Activated CD8-positive, alpha-beta memory T cell treated with anti-CD3 and anti-CD28 coated beads, Interleukin-2, amount 50 U/mL, for 48 hours (primary cell): ENCODE data around the gene LRRN3.

Experiments used
- DNase-seq: peaks from one replicate; pipeline ENCODE4 v3.0.0-alpha.2; 2020

The LRRN3 gene

GRCh38 chr7:111108000-111108399, 17.1 kb downstream of the LRRN3 start:
- DNase-seq: no peak

GRCh38 chr7:111108496-111108895, 17.6 kb downstream of the LRRN3 start:
- DNase-seq: no peak

GRCh38 chr7:111112439-111112838, 21.5 kb downstream of the LRRN3 start:
- DNase-seq: no peak

- no peak for DNase-seq
These were observed 22.5 kb downstream of the LRRN3 start for GRCh38 chr7:111113263-111114017.

GRCh38 chr7:111115966-111116365, 25.0 kb downstream of the LRRN3 start:
- DNase-seq: no peak

- no peak for DNase-seq
These were observed 36.1 kb downstream of the LRRN3 start for GRCh38 chr7:111126987-111127386.

GRCh38 chr7:111129435-111129834, 38.5 kb downstream of the LRRN3 start:
- no peak for DNase-seq

- no peak for DNase-seq
These were observed 41.9 kb downstream of the LRRN3 start for GRCh38 chr7:111132833-111133232.

- DNase-seq: peak; percentile 63
These were observed 46.6 kb downstream of the LRRN3 start for GRCh38 chr7:111137296-111138192.

- peak; percentile 63 for DNase-seq
These were observed 47.3 kb downstream of the LRRN3 start for GRCh38 chr7:111138193-111138569.

GRCh38 chr7:111138586-111138985, 47.7 kb downstream of the LRRN3 start:
- DNase-seq: no peak

- no peak for DNase-seq
These were observed 49.4 kb downstream of the LRRN3 start for GRCh38 chr7:111140091-111140865.

- no peak for DNase-seq
These were observed 54.5 kb downstream of the LRRN3 start for GRCh38 chr7:111145472-111145871.

GRCh38 chr7:111146136-111146535, 55.2 kb downstream of the LRRN3 start:
- DNase-seq: no peak

GRCh38 chr7:111147708-111148533, 57.0 kb downstream of the LRRN3 start:
- no peak for DNase-seq

GRCh38 chr7:111150709-111151108, 59.8 kb downstream of the LRRN3 start:
- DNase-seq: no peak

- no peak for DNase-seq
These were observed 68.5 kb downstream of the LRRN3 start for GRCh38 chr7:111159426-111159825.

- DNase-seq: no peak
These were observed 69.4 kb downstream of the LRRN3 start for GRCh38 chr7:111160297-111160696.

- no peak for DNase-seq
These were observed 71.8 kb downstream of the LRRN3 start for GRCh38 chr7:111162692-111163091.

GRCh38 chr7:111164442-111164841, 73.5 kb downstream of the LRRN3 start:
- no peak for DNase-seq

- DNase-seq: no peak
These were observed 77.3 kb downstream of the LRRN3 start for GRCh38 chr7:111168182-111168581.

- no peak for DNase-seq
These were observed 81.8 kb downstream of the LRRN3 start for GRCh38 chr7:111172564-111173257.
